Inferior parietal cortex (tissue), 1 donor: Measurements from ENCODE around the gene KCNK2.

Experiments used
- DNase-seq: peaks from one replicate; pipeline ENCODE4 v3.0.0-alpha.2; 2016; ENCODE audit errors: extremely low spot score

Gene KCNK2, protein sequence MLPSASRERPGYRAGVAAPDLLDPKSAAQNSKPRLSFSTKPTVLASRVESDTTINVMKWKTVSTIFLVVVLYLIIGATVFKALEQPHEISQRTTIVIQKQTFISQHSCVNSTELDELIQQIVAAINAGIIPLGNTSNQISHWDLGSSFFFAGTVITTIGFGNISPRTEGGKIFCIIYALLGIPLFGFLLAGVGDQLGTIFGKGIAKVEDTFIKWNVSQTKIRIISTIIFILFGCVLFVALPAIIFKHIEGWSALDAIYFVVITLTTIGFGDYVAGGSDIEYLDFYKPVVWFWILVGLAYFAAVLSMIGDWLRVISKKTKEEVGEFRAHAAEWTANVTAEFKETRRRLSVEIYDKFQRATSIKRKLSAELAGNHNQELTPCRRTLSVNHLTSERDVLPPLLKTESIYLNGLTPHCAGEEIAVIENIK

DNA sequence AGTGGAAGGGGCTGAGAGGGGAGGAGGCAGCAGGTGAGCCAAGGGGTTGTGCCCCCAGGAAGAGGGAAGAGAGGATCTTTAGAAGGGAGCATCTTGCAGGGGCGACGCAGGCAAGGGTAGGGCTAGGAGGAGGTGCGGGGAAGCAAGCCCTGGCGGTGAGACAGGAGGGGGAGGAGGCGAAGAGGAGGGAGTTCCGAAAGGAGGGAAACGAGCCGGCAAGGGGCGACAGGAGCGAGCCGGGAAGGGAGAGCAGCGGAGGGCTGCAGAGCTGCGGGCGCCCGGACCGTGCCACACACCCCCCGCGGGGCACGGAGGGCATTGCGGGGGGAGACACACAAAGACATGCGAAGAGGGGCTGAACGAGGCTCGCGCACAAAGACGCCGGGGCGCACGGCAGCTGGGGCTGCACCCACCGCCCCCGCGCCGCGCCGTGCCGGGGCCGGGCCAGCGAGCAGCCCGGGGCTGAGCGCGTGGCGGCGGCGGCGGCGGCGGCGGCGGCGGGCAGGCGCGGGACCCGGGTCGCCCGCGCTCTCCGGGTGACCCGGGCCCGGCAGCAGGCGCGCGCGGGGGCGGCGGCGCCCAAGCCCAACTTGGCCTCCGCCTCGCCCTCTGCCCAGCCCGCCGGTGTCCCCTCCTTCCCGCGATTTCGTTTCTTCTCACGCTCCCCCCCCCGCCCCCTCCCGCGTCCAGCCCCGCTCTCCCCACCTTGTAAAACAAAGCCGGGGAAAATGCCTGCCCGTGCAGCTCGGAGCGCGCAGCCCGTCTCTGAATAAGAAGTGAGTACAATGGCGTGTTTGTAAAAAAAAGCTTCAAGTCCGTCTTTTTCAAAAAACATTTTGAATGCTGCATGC, at the start of gene KCNK2:
TSS of gene KCNK2 (plus strand) at position 206 of the 851 bp plus-strand sequence. CDS start 649 bp downstream, outside the sequence.
- no peak for DNase-seq

DNA sequence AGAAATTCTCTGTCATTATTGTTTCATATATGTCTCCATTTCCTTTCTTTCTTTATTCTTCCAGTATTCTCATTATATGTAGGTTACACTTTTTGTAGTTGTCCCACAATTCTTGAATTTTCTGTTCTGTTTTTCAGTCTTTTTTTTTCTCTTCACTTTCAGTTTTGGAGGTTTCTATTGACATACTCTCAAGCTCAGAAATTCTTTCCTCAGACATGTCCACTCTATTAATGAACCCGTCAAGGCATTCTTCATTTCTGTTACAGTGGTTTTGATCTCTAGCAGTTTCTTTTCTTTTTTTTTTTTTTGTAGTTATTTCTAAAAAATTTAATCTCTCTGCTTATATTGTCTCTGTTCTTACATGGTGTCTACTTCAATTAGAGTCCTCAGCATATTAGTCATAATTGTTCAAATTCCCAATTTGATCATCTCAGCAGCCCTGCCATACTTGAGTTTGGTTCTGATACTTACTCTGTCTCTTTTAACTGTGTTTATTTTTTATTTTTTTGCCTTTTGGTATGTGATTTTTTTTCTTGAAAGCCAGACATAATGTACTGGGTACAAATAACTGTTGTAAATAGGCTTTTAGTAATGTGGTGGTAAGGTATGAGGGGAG, 49.5 kb upstream of the KCNK2 start:
- no peak for DNase-seq

DNA sequence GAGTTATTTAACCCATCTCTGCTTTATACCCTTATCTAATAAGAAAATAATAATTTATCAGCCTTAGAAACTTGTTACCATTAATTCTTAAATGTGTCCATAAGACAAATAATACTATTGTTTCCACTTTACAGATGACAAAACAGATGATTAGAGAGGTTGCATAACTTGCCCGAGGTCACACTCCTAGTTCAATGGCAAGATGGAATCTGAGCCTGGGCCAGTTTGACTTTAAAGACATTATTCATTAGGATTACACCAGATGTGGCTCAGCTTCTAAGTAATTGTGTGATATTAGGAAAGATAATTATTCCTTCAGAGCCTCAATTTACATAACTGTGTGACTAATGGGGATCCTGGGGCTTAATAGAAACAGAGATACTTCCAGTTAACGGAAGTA, 42.3 kb upstream of the KCNK2 start:
- DNase-seq = no peak

DNA sequence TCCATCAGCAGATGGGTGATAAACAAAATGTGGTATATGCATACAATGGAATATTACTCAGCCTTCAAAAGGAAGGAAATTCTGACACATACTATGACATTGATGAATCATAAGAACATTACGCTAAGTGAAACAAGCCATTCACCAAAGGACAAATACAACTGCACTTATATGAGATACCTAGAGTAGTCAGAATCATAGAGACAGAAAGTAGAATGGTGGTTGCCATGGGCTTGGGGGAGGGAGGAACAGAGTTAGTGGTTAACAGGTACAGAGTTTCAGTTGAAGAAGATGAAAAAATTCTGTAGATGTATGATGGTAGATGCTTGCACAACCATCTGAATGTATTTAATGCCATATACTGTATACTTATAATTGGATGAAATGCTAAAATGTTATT, 39.1 kb upstream of the KCNK2 start:
- no peak for DNase-seq

DNA sequence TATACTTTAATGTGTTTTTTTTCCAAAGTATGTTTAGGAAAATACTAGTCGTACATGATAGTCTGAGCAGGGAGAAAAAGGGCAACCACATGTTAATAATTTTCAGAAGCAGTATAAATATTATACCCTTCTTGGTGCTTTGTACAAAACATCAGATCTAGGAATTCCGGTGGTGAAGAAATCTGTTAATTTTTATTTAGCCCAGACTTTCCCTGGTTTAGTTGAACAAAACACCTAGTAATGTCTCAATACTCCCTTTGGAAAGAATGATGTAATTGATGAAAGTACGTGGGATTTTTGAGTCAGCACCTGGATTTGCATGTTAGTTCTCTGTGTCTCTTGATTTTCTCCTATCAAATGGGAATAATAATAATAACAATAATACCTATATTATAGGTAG, 38.4 kb upstream of the KCNK2 start:
- DNase-seq = no peak

DNA sequence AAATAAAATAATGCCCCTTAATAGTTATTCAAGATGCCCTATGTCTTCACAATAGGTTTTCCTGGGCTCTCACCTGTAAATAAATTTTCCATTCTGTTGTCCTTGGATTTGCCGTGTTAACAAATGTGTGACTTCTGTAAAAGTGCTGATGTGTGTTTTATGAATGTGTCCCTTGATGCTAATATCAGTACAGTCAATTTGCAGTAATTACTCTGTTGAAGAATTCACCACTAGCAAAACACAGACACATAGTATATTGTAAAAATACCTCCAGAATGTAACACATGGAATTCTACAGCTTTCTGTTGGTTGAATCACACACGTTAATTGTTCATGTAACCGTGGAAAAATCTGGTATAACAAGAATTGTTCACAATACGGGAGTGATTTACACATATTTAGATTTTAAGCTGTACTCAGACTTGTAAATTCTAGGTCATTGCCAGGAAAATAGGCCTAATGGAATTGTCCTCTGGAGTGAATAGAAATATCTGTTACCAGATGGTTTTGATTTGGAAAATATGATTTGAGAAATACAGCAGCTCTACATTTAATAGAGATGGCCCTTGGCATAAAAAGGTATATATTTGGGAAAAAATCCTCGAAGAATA, 36.7 kb upstream of the KCNK2 start:
- DNase-seq = no peak

DNA sequence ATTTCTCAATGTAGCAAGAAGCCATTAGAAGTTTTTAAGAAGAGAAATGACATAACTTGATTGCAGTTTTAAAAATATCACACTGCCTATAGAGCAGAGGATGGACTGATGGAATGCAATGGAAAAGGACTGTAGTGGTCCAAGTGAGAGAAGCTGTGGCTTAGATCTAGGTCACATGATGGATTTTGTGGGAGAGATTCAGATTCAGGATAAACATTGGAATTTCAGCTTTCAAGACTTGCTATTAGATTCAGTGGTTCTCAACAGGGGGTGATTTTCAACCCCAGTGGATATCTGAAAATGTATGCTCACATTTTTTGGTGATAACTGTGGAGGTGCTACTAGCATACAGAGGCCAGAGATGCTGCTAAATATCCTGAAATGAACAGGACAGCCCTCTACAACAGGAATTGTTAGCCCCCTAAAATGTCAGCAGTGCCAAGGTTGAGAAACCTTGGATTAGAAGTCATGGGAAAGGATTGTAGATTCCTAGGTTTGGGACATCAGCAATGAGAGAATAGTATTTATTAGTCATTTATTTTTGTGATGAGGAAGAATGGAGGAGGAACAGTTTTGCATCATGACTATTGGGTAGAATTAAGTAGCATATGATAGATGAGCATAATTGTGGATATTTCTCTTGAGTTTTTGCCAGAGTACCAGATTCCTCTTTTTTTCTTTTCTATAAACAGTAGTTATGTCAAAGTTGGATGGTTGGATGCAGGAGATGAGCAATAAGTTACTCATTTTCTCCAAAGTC, 30.1 kb upstream of the KCNK2 start:
- no peak for DNase-seq

DNA sequence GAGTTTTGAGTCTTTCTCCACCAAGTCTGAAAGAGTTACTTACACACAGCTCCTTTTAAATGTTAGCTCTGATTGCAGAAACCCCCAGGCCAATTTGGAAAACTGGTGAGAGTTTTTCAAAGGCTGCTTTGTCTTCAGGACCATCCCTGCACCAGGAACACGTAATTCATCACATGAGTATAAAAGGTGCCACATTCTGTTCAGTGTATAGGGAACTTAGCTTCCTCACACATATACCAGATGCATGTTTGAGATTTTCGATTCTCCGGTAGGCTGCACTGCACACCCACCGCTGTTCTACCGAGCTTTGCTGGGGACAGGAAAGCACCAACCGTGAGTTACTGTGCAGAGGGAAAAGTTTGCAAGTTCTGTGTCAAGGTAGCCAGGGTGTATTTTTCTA, 28.3 kb upstream of the KCNK2 start:
- no peak for DNase-seq

DNA sequence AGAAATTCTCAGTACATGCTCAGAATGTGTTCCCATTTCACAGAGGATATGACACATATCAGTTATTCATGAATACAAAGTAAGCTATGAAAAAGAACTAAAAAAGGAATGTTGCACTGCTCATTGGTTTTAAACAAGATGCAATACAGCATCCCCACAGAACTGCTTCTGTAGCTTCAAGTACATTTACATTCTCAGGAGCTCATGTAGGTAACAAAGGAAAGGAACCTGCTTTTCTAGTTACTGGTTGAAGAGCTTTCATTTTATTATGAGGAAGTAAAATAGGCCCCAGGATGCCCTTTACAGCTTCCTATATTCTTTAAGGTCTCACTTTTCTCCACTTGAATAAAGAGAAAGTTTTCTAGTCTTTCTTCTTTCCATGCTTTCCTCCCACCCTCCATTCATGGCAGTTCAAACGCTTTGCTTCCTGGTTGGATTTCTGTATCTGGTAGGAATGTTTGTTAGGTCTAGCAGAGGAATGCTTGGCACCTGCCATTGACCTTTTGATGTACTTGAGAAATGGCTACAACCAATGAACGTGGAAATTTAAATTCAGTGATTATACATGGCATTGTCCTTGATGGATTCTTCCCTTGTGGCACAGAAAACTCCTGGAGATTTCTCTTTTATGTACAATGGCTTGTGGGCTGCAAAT, 27.1 kb upstream of the KCNK2 start:
- no peak for DNase-seq

DNA sequence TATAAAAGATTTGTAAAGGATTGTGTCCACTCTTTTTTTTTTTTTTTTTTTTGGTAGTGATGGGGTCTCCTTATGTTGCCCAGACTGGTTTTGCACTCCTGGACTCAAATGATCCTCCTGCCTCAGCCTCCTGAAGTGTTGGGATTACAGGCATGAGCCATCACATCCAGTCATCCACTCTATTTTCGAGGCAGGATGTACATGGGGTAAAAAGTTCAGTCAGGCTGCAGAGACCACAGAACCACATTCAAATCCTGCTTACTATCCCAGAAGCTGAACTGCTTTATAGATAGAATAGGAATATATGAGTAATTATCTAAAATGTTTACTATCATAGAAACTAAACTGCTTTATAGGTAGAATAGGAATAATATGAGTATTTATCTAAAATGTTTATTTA, 26.0 kb upstream of the KCNK2 start:
- no peak for DNase-seq

DNA sequence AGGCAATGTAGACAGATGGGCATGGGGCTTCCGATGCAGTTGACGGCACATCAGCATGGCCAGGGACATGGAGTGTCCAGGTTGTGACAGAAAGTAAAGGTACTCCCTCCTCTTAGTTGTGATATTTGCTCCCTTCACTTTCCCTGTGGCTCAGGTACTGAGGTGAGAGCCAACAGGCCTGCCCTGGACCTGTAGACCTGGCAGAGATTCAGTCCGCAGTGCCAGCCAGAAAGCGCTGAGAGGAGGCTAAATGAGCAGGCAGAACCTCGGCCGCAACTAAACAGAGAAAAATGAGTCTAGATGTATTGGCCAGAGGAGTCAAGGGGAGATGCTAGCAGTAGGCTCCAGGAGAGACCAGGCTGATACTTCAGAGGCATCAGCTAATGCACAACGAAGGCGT, 22.6 kb upstream of the KCNK2 start:
- no peak for DNase-seq

DNA sequence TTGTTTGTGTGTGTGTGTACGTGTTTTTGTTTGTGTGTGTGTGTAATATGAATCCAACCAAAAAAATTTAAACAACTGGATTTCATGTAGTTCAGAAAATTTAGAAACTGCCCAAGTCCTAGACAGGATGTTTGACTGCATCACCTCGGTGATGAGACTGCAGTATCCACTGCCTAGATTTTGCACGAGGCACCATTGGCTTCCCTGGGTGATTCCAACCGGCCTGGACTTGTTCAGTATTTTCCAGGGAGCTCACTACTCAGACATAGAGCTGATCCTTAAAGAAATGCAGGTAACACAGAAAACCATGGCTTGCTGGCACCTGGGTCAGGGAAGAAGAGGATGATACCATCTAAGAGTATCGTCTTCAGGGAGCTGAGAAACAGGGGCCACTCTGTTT, 18.2 kb upstream of the KCNK2 start:
- no peak for DNase-seq

DNA sequence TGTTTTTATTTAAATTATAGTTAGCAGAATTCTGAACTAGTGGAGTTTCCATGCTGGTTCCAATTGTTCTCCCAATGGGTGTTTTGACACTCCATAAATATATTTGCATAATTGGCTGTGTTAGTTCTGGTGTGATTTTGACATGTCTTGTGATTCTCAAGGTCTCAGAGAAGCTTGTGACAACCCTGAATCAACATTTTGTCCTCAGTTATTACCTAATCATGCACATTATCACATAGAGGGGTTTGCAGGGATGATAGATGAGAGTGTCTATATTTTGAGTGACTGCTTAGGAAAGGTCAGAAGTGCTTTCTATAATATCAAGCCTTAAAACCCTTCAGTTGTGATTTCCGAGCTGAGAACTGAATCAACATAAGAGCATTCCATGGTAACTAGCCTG, 11.5 kb upstream of the KCNK2 start:
- DNase-seq = no peak

DNA sequence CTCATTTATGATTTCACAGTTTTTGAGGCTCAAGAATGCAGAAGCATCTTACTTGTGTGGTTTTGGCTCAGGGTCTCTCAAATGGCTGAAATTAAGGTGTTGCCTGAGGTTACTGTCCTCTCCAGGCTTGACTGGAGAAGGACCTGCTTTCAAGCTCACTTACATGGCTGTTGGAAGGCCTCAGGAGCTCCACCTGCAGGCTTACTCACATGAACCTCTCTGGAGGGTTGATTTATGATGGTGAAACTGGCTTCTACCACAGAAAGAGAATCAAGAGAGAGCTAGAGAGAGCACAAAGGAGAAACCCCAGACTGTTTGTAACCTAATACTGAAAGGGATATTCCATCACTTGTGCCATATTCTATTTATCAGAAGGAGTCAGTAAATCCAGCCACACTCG, 6.2 kb upstream of the KCNK2 start:
- DNase-seq = no peak

DNA sequence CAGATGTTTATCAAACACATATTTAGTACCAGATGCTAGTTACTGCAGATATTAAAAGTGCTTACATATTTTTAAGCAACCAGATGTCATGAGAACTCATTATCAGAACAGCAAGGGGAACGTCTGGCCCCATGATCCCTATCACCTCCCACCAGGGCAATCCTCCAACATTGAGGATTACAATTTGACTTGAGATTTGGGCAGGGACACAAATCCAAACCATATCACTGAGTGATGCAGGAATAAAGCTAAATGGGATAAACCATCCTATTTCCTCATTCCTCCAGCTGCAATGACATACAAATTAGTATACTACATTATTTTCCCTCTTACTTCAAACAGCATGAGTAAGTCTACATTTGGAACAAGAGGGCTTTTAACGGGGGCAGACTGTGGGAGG, 3.1 kb upstream of the KCNK2 start:
- no peak for DNase-seq

DNA sequence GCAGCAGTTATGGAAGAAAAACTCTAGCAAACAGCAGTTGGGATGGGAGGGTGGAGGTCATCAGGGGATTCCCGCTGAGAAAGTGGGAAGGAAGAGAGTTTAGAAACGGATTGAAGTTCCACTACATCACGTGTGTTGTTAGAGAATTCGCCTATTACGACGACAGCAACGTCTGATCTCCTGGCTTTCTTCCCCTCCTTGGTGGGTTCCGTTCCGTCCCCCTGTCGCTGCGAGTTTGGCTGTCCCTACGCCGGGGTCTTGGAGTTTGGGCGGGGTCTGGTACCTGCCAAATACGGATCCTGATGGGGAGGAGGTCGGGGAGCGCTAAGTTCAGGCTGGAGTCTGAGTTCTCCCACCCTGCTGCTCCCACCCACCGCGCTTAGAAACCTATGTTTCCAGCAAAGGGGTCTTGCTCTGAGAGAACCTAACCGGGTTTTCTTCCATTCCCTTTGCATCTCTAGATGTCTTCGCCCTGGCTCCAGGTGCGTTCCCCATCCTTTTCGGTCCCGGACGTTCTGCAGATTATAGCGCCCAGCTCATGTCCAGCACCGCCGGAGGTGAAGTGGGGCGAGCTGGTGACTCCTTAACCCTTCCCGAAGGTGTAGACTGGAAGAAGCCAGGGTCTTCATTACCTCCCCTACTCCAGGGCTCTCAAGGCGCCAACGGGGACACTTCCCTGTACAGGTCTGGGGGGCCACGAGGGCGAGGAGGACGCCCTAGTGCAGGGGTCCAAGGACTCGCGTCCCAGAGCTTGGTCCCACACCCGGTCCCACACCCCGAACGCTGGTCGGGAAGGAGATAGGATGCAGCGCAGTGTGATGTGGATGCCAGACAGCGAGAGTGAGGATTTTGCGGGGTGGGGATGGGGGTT, 641 bp upstream of the KCNK2 start:
- no peak for DNase-seq

DNA sequence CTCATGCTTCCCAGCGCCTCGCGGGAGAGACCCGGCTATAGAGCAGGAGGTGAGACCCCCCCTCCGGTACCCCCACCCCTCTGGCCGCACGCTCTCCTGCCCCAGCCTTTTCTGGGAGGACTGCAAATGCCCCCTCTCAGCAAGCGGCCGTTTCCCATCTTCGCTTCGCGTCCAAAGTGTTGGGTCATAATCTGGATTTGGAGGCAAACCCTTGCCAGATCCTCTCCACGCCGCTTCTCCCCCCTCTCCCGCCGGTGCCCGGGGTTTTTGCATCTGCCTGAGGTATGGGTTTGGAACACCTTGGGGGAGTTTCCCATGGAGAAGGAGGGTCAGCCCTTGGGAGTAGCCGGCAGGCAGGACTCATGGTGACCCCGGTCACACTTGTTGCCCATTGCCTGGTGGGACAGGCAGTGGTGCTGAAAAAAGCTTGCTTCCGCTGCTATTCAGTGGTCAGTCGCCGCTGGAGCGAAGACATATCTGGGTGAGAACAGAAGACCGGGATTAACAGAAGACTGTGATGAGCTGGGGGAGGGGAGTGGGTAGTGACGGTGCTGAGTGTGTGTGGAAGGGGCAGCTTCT, 935 bp downstream of the KCNK2 start:
- no peak for DNase-seq

DNA sequence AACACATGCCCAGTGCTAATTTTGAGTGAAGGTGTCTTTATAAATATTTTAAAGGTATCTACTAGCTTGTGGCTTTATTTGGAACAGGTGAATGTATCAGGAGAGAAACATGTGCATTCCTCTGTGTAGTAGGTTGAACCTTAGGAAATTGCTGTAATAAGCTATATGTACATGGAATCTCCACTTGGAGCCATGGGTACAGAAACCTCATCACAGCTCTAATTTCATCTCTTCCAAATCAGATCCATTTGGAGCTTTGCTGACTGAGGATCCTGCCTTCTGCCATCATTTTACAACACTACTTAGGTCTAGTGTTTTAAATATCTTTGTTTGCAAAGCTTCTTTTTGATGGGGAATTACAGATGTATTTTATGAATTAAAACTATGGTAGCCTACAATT, 2.1 kb downstream of the KCNK2 start:
- DNase-seq = no peak

DNA sequence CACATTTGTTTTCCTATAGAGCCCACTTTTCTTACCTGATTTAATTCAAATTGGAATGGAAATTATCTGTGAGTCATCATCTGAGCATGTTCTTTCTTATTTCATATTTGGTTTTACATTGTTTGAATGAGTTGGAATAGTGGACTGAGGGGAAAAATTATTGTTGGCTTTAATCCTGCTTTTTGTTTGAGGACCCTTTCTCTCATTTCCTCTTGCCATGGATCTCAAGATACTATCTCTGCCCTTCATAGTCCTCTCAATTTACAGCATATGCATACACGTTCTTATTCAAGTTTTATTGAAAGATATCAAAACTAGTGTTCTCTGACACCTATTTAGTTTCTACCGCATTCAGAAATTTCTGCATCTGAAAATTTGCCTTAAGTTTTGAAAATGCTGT, 5.1 kb downstream of the KCNK2 start:
- no peak for DNase-seq

DNA sequence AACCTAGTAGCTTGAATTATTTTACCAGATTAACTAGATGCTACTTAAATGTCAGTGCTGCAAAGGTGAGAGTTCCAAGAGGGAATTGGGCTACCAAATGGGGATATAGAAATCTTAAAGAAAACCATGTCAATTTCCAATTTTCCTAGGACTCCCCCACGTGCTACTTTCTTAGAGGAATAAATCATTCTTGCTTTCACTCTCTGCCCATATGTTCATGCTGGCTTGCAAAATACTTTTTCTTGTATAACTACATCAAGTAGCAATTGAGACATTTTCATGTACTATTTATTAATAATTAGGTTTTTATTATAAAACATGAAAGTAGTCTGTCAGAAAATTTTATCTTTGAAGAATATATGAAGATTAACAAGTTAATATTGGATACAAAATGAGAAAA, 11.8 kb downstream of the KCNK2 start:
- no peak for DNase-seq
